Keratinocyte (primary cell): ENCODE data around the gene IRAK3. TPM values are rescaled to one million over a fixed set of nuclear protein-coding genes. Genes with fewer than 3 reads are reported as not detected.

Experiments
- DNase-seq: peaks from one replicate; pipeline ENCODE4 v3.0.0-alpha.2; 2011; ENCODE audit warnings: low read depth, missing footprints, low spot score
- FAIRE-seq: peaks from 2 replicates; lab custom pipeline; 2011; peaks lifted over from hg19 to GRCh38; lab: Jason Lieb, UNC
- H2AFZ ChIP-seq: 2 replicates; pipeline ENCODE4 v1.6.0; 2012; ENCODE audit warnings: low read length, control low read depth, inconsistent platforms; ENCODE audit not compliant: control insufficient read depth
- H3K27ac ChIP-seq: 2 replicates; pipeline ENCODE4 v1.5.1; 2011; ENCODE audit warnings: low read length; ENCODE audit not compliant: control insufficient read depth, insufficient read depth
- H3K27me3 ChIP-seq: 3 replicates; pipeline ENCODE4 v1.6.0; 2011; ENCODE audit warnings: low read length; ENCODE audit not compliant: control insufficient read depth, insufficient read depth; ENCODE audit errors: extremely low read depth
- H3K36me3 ChIP-seq, 2 experiments: 2 replicates in 1 of 2; 3 replicates in 1 of 2; pipeline ENCODE4 v1.5.1; 2011; ENCODE audit warnings: low read length in 2 of 2, mild to moderate bottlenecking in 1 of 2; ENCODE audit not compliant: control insufficient read depth in 2 of 2, insufficient read depth in 2 of 2; ENCODE audit errors: extremely low read depth in 1 of 2
- H3K4me1 ChIP-seq: 3 replicates; pipeline ENCODE4 v1.5.1; 2011; ENCODE audit warnings: low read length; ENCODE audit not compliant: control insufficient read depth, insufficient read depth; ENCODE audit errors: extremely low read depth
- H3K4me2 ChIP-seq: 3 replicates; pipeline ENCODE4 v1.6.0; 2011; ENCODE audit warnings: low read depth, low read length; ENCODE audit not compliant: control insufficient read depth, insufficient read depth; ENCODE audit errors: extremely low read depth
- H3K4me3 ChIP-seq, 3 experiments: fragments of 200-600 bp in 1 of 3; sonication (generic) in 1 of 3; 2 replicates in 2 of 3; 3 replicates in 1 of 3; pipeline ENCODE4 v1.5.1; 2011 to 2016; ENCODE audit warnings: low read length in 3 of 3, mild to moderate bottlenecking in 3 of 3, control low read depth in 2 of 3, inconsistent platforms in 1 of 3, low read depth in 1 of 3, mixed read lengths in 1 of 3, mixed run types in 1 of 3, moderate library complexity in 1 of 3; ENCODE audit not compliant: control insufficient read depth in 2 of 3, insufficient read depth in 2 of 3; ENCODE audit errors: extremely low read depth in 1 of 3
- H3K79me2 ChIP-seq: 2 replicates; pipeline ENCODE4 v1.6.0; 2012; ENCODE audit warnings: low read length; ENCODE audit not compliant: control insufficient read depth, insufficient read depth
- H3K9ac ChIP-seq: 3 replicates; pipeline ENCODE4 v1.6.0; 2011; ENCODE audit warnings: low read length; ENCODE audit not compliant: control insufficient read depth, insufficient read depth; ENCODE audit errors: extremely low read depth
- H3K9me1 ChIP-seq: 3 replicates; pipeline ENCODE4 v1.6.0; 2011; ENCODE audit warnings: low read length; ENCODE audit not compliant: control insufficient read depth, insufficient read depth; ENCODE audit errors: extremely low read depth
- H3K9me3 ChIP-seq: 2 replicates; pipeline ENCODE4 v1.5.1; 2012; ENCODE audit warnings: low read depth, low read length; ENCODE audit not compliant: control insufficient read depth
- H4K20me1 ChIP-seq: 3 replicates; pipeline ENCODE4 v1.6.0; 2011; ENCODE audit warnings: low read length; ENCODE audit not compliant: control insufficient read depth, insufficient read depth; ENCODE audit errors: extremely low read depth
- CTCF ChIP-seq, 3 experiments: IDR thresholded peaks in 1 of 3; conservative IDR thresholded peaks in 1 of 3; optimal IDR thresholded peaks in 1 of 3; 2 replicates in 2 of 3; 3 replicates in 1 of 3; pipeline versions ENCODE3 to v1.5.1; 2011; ENCODE audit warnings: low read length in 3 of 3, mild to moderate bottlenecking in 3 of 3, moderate library complexity in 2 of 3, control low read depth in 1 of 3, inconsistent platforms in 1 of 3; ENCODE audit not compliant: insufficient read depth in 2 of 3; ENCODE audit errors: extremely low read depth in 1 of 3
- EZH2 ChIP-seq: IDR thresholded peaks from one replicate; pipeline ENCODE4 v1.6.1; 2012; ENCODE audit warnings: inconsistent platforms, mild to moderate bottlenecking, low read length, moderate library complexity
- dilution Hi-C: fragments of 300-500 bp; cut with MboI; formaldehyde crosslinking; loops from one replicate; pipeline ENCODE4 v1.7.0; 2020; ENCODE audit warnings: low sequenced_read_pairs; ENCODE audit not compliant: extremely low pct_ligation_motif_present
- polyA plus RNA-seq, 5 experiments: library from polyadenylated mRNA; depleted of rRNA in 3 of 5; stranded (reverse) in 3 of 5; stranded (forward) in 1 of 5; unstranded in 1 of 5; fragments of >200 nt; gene quantifications; 1 replicate in 1 of 5; 2 replicates in 3 of 5; 3 replicates in 1 of 5; pipeline versions ENCODE4 v1.2.1 to v1.2.3, GENCODE V29; 2011 to 2012; ENCODE audit warnings: missing spikeins in 2 of 5, low read depth in 1 of 5, low replicate concordance in 1 of 5

The IRAK3 gene
- polyA plus RNA-seq, 1 donor (not counting 4 experiments of a cell fraction or from before 2014, with no cell fraction given) = 0.07 TPM

- no peaks in the 10 kb centered on the region for H3K79me2 ChIP-seq
- H3K4me2 ChIP-seq = no peak overlapping the region
- FAIRE-seq (no peak), DNase-seq (no peak)
- H3K27me3 ChIP-seq = no peaks in the 10 kb centered on the region
- no peak overlapping the region for H3K27ac ChIP-seq
- no peaks in the 10 kb centered on the region for H3K9me1 ChIP-seq
- H3K9me3 ChIP-seq = no peaks in the 10 kb centered on the region
- no peak overlapping the region for H2AFZ ChIP-seq
- dilution Hi-C loops = no loop called here
- no peak overlapping the region for H3K9ac ChIP-seq
- no peak overlapping the region for H3K4me3 ChIP-seq
- no peaks in the 10 kb centered on the region for H4K20me1 ChIP-seq
- TF ChIP-seq CTCF (optimal IDR thresholded peaks at IDR 0.05 in 1 of 3, IDR thresholded peaks at IDR 0.05 in 1 of 3, conservative IDR thresholded peaks at IDR 0.05 in 1 of 3; ENCODE audit: extremely low read depth in 1 of 3, insufficient read depth in 2 of 3, low read length in 3 of 3) (no peak), EZH2 (no peak)
- no peaks in the 10 kb centered on the region for H3K4me1 ChIP-seq
- H3K36me3 ChIP-seq = no peaks in the 10 kb centered on the region
These were observed 54.9 kb downstream of the IRAK3 start for GRCh38 chr12:66243911-66244310.

DNA sequence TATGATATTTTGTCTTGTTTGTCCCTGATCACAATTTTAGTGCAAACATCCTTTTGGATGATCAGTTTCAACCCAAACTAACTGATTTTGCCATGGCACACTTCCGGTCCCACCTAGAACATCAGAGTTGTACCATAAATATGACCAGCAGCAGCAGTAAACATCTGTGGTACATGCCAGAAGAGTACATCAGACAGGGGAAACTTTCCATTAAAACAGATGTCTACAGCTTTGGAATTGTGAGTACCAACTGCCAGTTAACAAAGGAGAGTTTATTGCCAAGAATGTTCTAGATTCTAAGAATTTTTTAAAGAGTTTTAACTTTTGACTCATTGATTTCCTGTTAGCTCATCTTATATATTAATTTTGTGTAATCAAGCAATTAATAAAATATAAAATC is 55.4 kb downstream of the IRAK3 start:
- H3K27me3 ChIP-seq = no peaks in the 10 kb centered on the region
- H3K27ac ChIP-seq = no peak overlapping the region
- FAIRE-seq = no peak
- no peak overlapping the region for H3K4me2 ChIP-seq
- H3K9ac ChIP-seq = no peak overlapping the region
- dilution Hi-C loops = no loop called here
- no peaks in the 10 kb centered on the region for H3K4me1 ChIP-seq
- H3K9me3 ChIP-seq = no peaks in the 10 kb centered on the region
- no peak for DNase-seq
- H2AFZ ChIP-seq = no peak overlapping the region
- no peaks in the 10 kb centered on the region for H4K20me1 ChIP-seq
- no peak overlapping the region for H3K4me3 ChIP-seq
- no peaks in the 10 kb centered on the region for H3K79me2 ChIP-seq
- H3K36me3 ChIP-seq = no peaks in the 10 kb centered on the region
- H3K9me1 ChIP-seq = no peaks in the 10 kb centered on the region
- TF ChIP-seq EZH2 (no peak), CTCF (optimal IDR thresholded peaks at IDR 0.05 in 1 of 3, IDR thresholded peaks at IDR 0.05 in 1 of 3, conservative IDR thresholded peaks at IDR 0.05 in 1 of 3; ENCODE audit: extremely low read depth in 1 of 3, insufficient read depth in 2 of 3, low read length in 3 of 3) (no peak)
